HG02884 (cell line): ENCODE results near the gene PGC.

Experiments
- ATAC-seq: cut with Tn5 transposase; IDR thresholded peaks from one replicate; pipeline ENCODE4 v1.9.1; 2021; ENCODE audit warnings: mild to moderate bottlenecking, moderate library complexity; ENCODE audit not compliant: unreplicated experiment

PGC gene

DNA sequence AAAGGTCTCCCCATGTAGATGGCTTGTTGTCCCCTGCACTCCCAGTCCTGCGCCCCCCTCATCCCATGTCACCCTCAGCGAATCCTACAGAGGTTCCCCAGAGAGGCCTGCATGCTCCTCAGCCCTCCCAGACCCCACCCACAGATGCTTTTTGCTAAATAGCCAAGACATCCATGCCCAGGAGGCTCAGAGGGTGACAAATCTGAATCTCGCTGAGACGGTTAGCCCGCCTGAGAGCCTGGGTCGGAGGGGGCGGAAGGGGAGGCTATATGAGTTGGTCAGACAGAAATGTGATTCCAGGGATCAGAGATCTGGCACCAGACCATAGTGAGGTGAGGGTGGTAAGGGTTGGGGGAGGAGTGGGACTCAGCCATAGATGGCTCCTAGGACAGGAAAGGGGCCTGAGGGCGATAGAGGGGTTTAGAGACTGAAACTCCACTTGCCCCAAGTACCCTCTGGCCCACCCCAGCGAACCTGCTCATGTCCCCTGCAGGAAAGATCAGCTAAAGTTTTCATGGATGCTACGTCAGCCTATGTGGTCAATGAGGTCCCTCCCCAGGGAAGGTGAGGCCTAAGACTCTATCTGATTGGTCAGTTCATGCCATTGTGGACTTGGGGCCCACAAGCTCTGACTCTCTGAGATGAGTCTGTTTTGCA, 45.0 kb downstream of the PGC start:
- no peak for ATAC-seq

DNA sequence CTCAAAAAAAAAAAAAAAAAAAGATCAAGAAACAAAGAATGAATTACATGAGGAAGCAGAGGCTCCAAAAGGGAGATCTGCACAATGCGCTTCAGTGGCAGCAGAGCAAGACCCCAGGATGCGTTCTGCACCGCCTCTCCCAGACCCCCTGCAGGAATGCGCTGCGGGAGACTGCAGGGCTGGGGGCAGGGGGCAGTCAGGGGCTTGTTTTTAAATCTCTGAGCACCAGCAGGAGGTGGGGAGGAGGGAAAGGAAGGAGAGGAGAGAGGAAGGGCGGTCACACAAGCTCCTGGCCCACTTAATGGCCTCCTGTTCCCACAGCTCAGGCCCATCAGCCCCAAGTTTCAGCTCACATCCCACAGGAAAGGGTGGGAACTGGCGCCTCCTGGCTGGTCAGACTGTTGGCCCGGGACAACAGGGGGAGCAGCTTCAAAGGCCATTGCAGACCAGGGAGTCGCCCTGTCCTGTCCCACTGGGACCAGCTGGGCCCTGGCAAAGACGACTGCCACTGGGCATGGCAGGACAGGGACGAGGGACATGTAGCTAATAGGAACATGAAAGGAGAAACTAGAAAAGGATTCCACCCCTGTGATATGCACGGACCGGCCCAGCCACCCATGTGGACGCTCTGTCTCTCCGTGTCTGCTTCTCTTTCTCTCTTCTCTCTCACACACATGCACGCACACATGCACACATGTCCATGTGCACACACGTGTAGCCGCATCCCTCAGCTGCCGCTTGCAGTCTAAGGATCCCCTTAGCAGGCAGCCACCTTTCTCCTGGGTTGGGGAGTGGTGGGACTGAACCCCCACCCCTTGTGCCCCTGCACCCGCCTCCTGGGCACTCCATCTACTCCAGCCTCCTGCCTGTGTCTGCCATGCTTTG, 46.5 kb downstream of the PGC start:
- ATAC-seq: no peak

DNA sequence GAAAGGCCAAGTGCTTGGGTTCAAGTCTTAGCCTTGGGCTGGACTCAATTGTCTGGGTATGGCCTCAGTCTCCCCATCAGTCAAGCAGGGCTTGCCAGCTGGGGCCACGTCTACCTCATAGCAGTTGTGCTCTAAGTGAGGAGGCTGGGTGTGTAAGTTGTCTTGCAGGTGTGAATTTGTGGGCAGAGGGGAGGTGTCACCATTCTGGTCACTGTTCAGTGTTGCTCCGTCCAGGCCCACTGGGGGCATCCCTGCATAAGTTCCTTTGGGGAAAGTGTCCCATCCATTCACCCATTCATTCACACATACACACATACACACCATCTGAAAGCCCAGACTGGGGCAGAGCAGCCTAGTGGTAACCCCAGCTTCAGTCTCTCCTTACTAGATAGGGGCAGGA, 48.1 kb downstream of the PGC start:
- ATAC-seq: no peak

DNA sequence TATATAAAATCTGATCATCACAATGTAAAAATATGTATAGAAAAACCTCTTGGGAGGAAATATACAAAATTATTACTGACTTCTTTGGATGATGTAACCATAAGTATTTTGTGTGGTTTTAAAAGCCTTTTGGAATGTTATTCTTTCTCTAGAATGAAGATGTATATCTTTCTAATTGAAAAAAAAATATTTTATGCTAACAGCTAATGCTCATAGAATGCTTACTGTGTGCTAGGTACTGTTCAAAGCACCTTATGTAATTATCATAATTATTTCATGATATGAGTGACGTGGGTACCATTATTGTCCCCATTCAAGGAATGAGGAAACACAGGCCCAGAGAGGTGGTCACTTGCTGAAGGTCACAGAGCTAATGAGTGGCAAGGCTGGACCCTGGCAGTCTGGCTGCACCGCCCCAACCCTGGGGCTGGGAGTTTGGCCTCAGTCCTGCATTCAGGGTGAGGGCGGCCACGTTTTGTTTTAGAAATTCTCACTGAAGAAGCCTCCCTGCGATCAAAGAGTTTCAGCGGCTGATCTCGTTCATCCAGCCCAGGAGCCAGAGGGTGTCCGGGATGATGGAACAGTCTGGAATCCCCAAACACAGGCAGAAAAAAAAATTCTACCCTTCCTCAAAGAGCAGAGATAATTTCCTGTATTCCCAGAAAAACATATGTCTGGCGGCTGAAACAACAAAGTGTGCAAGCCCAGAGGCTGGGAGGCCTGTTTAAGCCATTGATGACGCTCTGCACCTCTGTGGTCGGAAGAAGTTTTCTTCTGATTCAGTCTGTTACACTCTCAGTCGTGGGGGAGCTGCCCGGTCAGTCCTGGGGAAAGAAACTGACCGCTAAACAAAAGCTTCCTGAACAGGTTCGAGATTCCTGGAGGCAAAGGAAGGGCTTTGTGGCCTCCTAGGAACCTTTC, 49.1 kb downstream of the PGC start:
- no peak for ATAC-seq

DNA sequence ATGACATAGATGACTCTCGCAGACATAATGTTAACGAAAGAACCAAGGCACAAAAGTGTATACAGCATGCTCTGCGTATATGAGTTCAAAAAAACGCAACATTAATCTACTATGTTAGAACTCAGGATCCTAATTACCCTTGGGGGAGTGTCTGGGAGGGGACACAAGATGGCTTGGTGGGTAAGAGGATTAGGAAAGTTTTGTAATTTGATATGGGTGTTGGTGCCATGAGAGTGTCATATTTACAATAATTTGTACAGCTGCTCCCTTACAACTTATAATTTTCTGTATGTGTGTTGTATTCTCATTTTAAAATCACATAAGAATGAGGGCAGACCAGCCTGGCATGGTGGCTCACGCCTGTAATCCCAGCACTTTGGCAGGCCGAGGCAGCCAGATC, 50.4 kb downstream of the PGC start:
- ATAC-seq: no peak

DNA sequence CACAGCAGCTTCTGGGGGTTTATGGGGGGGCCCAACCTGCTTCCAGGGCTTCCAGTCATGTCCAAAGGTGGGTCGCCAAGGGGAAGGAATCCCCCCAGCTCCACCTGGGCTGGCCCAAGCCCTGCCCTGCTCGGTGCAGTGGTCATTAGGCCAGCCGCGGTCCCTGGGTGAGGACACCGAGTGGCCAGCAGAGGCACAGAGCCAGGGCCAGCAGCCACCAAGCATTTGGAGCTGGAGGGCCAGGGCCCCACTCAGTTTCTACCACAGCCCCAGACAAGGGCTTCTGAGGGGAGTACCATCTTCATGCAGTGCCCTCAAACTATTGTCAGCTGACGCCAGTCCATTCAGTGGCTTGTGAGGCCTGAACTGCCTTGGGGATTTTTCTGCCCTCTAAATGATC, 51.4 kb downstream of the PGC start:
- no peak for ATAC-seq

DNA sequence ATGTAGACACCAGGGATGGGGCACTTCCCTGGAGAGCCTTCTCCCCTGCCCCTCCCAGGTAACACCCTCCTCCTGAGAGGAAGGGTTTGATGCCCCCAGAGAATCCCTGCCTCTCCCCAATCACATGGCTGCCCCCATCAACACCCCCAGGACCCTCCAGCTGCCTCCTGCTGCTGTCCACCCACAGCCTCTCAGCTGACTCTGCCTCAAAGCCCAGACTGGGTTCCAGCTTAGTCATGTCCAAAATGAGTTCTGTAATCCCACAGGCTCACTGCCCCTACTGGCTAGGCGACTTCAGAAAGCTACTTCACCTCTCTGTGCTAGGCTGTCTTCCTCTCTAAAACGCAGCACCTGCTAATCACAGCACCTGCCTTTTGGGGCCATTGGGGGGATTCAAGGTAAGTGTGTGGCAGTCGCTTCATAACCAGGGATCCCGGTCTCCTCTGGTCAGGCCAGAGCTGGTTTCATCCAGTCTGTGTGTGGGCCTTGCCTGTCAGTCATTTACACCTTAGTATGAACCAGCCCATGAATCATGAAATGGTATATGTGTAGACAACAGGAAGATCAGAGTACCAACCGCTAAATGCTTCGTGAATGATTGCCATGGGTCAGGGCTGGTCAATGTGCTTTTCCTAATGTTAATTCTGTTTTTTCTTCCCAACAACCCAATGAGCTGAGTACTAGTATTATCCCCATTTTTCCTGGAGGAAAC, 52.2 kb downstream of the PGC start:
- no peak for ATAC-seq

DNA sequence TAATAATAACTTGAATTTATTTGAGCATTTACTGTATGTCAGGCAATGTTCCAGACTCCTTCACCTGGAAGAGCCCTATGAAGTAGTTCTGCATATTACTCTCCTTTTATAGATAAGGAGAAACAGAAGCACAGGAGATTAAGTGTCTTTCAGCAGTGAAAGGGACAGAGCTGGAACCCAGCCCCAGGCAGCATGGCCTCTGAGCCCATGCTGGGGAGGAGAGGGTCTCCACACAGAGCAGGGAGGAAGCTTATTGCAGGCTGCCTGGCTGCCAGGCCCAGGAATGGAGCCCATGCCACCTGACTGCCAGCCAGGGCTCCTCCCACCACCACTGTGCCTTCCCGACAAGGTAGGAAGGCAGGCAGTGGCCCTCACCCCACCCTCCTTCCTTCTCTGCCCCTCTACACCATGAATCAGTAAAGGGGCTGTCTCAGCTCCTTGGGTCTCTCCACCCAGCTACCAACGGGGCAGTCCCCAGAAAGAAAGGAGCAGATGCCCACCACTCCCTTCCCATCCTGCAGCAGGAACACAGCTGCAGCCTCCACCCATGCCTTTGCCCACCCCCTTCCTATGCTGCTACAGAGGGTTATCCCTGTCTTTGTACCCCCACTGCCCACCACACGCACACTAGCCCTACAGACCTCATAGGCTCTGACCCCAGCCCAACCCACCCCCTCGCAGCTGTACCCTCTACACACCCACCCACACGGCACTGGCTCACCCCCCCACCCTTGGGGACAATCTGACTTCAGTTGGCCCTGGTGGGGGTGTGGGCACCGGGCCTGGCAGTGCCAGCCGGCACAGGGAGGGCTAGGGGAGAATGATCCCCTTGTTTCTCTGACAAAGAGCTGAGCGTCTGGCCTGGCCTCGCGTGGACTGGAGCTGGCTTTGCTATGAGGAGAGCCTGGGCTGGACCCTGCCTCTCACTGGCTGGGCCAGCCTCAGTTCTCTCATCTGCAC, 53.6 kb downstream of the PGC start:
- ATAC-seq: no peak

DNA sequence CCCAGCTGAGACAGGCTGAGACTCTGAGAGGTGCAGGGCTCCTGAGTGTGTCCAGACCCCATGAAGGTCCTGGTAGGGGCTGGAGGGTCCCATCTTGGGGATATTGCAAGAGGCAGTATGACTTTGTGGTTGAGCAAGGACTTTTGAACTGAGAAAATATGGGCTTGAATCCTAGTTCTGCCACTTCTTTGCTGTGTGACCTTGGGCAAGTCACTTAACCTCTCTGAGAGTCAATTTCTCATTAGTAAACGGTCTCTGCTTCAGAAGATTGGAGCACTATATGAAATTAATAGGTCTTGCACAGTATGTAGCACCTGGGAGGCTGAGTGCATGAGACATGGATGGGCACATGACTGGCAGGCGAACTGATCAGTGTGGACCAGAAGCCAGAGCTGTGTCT, 54.5 kb downstream of the PGC start:
- ATAC-seq: no peak

DNA sequence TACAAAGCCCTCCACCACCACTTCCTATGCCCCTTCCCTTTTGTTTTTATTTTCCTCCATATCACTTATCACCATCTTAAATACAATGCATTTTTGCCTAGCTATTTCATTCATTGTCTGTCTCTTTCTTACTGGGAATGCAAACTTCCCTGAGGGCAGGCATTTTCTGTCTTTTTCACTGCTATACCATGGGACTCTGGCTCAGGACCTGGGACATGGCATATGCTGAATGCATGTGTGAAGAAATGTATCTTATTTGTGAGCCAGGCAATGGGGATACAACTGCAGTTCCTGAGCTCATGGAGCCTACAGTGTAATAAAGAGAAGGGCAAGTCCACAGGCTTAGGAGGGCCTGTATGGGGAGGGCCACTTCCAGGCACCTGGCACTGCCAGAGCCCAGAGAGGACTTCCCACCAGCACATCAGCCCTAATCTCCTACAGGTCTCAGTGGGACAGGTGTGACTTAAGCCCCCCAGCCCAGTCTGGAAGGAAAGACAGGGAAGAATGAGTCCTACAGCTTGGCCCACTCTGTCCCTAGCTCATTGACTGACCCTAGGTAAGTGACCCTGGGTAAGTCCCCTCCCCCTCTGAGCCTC, 55.0 kb downstream of the PGC start:
- ATAC-seq: no peak

DNA sequence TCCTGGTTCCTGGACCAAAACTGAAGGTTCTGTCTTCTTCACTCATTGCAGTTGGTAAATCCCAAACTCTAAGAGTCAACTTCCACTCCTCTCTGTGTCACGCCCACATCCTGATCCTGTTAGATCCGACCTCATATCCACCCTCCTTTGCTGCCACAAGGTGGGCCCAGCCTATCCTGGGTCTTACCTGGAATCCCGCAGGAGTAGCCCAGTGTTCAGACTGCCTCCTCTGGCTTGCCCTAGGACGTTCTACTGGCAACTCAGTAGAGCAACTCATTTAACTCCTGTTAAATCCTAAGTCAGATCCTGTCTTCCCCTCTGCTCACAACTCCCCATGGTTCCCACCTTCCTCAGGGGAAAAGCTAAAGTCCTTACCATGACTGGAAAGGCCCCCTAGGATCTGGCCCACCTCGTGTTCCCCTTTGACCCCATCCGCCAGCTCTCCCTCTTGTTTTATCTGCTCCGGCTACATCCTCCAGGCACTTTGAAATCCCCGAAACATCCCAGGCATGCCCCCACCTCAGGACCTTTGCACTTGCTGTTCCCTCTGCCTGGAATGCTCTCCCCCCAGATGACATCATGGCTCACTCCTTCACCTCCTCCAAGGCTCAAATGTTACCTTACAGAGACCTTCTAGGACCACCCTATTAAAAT, 55.6 kb downstream of the PGC start:
- ATAC-seq: no peak

DNA sequence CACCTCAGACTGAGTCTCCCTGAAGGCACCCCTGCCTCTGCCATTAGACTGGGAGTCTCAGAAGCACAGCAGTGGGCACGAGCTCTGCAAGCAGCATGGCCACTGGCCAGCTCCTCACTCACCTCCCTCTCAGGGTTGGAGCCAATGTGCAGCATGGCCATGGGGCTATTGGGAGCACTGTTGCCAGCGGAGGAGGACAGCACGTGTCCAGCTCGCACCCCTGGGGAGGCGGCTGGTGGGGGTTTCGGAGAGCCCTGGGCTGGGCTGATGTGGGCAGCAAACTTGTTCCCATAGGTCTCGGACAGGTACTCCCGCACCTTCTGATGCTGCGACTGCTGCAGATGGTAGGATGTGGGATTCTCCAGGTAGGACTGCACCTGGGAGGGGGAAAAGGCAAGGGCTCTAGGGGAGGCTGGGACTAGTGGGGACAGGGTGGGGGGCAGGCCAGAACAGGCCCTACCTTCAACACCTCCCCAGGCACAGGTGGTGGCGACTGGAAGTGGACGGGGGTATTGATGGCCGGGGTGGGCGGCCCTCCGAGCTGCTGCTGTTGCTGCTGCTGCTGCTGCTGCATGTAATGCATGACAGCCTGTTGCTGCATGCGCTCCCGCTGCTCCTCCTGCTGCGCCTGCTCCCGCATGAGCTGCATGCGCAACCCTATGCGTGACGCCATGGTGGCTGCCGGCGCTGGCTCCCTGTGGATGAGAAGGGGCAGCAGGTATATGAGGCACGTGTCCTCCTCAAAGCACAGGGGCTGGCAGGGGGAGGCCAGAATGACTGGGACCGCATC, 56.5 kb downstream of the PGC start:
- ATAC-seq: no peak

DNA sequence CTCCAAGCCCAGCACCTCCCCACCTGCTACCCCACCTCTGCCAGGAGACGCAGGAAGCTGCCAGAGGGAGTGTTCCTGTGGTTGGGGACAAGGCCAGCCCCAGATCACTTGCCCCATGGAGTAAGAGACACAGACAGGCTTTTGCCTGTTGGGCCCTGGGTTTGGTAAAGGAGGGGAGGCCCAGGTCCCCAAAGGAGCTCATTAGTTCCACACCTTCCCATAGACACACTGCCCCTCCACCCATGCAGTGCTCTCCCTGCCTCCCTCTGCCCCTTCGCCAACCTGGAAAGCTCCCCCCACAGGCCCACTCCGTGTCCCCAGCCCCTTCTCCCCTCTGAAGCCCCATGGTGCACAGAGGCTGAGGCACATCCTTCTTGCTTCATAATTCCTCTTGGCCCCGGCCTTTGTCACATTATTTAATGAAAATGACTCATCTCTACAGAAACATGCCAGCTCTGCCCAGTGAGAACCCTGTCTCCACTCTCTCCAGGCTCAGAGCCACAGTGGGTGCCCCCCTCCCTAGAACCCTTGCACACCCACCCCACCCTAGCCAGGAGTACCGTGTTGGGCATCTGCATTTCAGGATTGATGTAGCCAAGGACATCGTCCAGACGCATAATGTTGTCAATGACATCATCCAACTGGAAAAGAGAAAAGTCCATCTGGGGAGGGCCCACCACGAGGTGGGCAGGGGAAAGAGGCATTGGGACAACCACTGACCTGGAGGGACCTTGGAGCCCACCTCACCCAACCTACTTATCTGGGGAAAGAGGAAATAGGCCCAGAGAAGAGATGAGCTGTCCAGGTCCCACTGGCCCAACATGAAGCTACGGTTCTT, 57.8 kb downstream of the PGC start:
- no peak for ATAC-seq

DNA sequence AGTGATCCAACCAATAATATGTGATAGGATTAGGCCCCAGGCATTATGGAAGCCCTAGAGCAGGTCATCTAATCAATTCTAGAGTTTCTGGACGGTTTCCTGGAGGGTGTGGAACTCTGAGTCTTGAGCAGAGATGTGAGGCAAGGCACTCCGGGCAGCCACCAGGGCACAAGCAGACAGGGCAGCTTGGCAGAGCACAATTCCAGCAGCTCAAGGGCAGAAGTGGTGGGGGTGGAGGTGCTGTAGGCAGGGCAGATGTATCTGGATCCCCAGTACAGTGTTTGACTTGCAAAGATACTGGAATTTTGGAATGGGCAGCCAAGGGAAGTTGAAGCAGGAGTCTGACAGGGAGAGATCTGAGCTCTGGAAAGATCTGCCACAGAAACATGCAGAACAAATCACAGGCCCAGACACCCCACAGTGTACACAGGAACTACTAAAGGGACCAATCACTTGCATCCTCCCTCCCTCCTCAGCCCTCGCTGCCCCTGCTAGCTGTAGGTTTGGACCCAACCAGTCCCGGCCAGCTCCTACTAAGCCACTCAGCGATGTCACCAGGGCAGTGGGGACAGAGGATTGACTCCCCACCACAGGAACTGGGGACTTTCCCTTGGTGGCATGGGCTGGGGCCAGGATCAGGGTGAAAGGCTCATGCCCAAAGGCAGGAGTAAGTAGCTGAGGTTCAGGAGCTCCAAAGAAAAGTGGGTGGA, 58.8 kb downstream of the PGC start:
- ATAC-seq: no peak

DNA sequence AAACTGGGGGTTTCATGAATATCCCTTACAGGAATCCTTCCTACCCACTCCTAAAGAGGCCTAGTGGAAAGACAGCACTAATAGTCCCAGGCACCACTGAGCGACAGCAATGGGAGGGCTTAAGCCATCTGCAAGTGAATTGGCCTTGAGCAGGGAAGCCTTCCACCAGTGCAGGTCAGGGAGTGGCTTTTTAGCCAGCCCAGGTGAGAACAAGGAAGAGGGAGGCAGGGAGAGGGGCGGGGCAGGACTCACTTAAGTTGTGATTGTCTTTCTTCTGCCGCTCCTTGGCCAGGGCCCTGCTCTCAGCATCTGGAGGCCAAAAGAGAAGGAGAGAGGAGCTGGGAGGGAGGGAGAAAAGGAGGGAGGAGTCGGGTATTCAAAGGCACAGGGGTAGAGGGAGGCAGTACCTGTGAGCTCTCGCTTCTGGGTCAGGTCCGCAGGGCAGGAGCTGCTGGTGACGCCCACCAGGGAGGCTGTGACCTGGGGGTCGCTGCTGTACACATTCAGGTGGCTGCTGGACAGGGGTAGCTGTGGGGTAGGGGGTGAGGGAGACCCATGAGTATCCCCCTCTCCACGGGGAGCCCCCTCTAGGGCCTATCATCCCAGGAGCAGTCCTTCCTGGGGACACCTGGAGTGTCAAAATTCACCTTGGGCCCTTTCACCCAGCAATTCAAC, 59.6 kb downstream of the PGC start:
- no peak for ATAC-seq
